Measurements from ENCODE around the gene DNAJC15.

DNAJC15 gene

DNA sequence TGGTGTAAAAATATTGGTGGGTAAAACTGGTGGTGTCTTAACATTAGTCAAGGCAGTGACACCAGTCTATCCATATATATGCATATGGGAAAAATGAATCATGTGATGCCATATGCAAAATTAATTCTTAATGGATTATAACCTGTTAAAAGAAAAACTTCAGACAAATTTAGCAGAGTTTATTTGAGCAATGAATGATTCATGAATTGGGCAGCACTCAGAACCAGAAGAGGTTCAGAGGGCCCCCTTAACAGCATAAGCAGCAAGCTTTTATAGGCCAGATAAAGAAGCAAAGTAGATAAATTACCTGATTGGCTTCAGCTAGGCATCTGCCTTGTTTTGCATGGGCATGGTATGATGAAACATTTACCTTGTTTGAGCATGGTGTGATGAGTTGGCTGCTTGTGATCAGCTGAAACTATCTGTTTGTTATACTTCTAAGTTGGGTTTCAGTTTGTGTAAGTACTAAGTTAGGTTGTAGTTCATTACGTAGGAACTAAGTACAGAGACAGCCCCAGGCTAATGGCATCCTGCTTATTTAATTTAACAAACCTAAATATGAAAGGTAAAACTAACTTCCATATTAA is 66.6 kb downstream of the DNAJC15 start:
- no peak for DNase-seq

DNA sequence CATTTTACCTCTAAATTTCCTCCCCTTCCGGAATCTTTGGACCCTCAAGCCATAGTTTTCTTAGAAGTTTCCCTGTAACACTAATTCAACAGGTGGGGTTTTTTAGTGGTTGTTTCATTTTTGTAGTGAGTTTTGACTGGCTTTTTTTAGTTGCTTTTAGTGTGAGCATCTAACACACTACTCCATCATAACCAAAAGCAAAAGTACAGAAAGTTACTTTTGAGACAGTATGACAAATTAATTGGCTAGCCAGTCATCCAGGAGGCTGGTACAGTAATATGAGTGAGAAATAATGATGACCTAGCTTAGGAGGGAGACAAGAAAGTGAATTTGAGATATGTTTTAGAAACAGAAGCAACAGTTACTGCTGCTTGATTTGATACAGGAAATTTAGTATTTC is 71.5 kb downstream of the DNAJC15 start:
- DNase-seq = no peak

- no peak for DNase-seq
These were observed 72.7 kb downstream of the DNAJC15 start for GRCh38 chr13:43095771-43096719.

DNA sequence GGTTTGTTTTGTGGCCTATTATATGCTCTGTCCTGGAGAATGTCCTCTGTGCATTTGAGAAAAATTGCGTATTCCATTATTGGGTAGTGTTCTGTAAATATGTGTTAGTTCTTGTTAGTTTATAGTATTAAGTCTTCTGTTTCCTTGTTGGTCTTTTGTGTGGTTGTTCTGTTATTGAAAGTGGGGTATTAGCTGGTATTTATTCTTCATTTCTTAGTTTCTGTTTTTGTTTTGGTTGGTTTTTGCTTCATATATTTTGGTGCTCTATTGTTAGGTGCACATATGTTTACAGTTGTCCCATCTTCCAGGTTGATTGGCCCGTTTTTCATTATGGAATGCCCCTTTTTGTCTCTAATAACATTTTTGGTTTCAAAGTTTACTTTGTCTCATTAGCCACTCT is 77.3 kb downstream of the DNAJC15 start:
- DNase-seq = no peak

- DNase-seq = no peak
These were observed 78.9 kb downstream of the DNAJC15 start for GRCh38 chr13:43102304-43102703.

GRCh38 chr13:43107780-43108179 is 84.4 kb downstream of the DNAJC15 start:
- DNase-seq = no peak

DNA sequence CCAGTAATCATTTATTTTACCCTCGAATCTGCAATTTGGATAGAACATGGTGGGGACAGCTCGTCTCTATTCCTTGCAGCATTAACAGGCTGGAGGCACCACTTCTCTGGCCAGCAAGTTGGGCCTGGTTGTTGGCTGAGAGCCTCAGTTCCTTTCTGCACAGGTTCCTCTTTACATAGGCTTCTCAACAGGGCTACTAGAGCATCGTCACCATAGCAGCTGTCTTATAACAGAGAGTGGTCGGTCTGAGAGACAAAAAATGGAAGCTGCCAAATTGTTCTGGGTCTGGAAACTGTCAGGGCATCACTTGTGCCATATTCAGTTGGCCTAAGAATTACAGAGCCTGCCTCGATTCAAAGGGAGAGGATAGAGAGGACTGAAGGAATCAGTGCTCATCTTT is 86.7 kb downstream of the DNAJC15 start:
- no peak for DNase-seq

DNA sequence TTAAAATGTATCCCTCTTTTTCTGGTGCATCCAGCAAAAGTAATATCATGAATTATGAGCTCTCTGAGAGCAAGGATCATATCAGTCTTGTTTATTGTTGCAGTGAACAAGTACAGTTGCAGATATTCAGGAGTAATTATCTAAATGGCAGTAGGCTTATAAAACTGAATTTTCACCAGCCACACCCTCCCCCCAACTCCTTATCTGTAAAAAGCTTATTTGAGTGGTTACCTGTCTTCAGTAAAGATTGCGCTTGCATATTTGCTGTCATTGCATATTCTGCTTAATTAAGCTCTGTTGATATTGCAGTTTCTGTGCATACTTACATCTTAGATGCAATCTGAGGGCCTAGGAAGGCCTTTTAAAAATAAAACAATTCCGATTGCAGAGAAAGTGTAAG is 87.3 kb downstream of the DNAJC15 start:
- DNase-seq = no peak

DNA sequence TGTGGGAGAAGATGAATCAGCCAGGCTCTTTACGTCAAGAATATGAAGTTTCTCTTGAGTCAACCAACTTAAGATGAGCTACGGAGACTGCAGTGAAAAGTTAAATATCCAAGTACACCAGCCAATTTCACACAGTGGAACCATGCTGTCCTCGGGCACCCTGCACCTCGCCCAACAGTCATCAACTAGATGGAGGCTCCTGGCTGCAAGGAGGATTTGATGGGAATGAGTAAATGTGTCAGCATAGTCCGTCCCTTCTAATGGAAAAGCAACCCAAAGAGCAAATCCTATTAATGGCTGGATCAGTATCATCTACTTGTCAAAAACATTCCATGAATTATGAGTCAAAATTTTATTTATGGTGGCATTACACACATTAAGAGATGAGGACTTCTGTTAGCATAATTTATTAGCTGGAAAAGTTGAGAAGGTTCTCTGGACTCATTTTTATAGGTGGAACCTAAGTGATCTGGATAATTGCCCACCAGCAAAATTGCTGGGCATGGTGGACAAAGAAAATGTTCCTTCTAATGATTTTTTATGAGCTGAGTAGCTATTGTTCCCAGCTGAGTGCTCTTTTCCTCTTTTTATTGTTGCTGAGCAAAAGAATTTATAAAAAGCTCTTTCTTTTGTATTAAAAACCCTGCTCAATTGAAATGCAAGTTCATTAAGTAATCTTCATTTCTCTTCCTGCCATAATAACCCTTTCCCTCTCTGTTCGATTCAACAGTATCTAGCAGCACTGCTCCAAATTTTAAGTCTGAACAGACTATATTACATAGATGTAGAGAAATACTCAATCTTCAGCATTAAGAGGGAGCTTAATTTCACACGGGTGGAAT is 88.4 kb downstream of the DNAJC15 start:
- DNase-seq = no peak

- DNase-seq = no peak
These were observed 90.2 kb downstream of the DNAJC15 start for GRCh38 chr13:43113603-43114002.

- no peak for DNase-seq
These were observed 91.1 kb downstream of the DNAJC15 start for GRCh38 chr13:43114504-43114903.

GRCh38 chr13:43115141-43115540 is 91.8 kb downstream of the DNAJC15 start:
- no peak for DNase-seq

DNA sequence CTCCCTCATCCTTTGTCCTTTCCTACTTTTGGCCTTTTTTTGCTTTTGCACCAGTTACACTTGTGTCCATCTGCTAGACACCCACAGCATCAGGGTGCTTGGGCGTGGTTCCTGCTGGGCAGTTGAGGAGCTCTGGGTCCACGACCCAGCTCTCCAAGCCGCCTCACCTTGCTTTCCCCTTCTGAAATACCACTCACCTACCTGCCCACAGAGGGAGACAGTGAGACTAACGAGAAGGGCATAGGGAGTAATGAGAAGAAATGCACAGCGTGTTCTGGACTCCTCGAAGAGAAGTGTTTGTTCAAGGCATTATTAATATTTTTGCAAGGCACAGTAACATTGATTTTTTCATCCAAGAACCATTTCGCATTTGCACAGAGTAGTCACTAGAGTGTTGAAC is 92.9 kb downstream of the DNAJC15 start:
- no peak for DNase-seq

GRCh38 chr13:43118521-43118920 is 95.1 kb downstream of the DNAJC15 start:
- DNase-seq = no peak

GRCh38 chr13:43119206-43119605 is 95.8 kb downstream of the DNAJC15 start:
- no peak for DNase-seq

GRCh38 chr13:43122791-43123190 is 99.4 kb downstream of the DNAJC15 start:
- no peak for DNase-seq

DNA sequence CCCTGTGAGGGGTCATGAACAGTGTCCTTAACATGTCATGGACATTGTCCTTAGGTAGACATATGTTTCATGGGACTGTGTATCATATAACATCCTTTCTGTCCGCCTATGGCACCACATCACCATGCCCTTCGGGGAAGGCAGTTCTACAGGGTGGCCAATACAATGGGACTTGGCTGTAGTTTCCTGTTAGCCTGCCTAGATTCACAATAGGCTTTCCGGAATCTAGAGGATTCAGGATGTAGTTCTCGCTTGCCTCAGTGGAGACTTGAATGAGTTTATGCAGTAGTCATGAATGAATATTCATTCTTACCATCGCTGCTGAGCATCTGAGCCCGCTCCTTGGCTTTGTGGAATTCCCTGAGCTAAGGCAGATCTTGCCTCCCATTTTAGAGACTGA is 100.5 kb downstream of the DNAJC15 start:
- DNase-seq = no peak

- no peak for DNase-seq
These were observed 101.1 kb downstream of the DNAJC15 start for GRCh38 chr13:43124490-43124889.

- no peak for DNase-seq
These were observed 103.0 kb downstream of the DNAJC15 start for GRCh38 chr13:43126420-43126819.

- DNase-seq = no peak
These were observed 103.9 kb downstream of the DNAJC15 start for GRCh38 chr13:43127103-43127798.

- no peak for DNase-seq
These were observed 104.4 kb downstream of the DNAJC15 start for GRCh38 chr13:43127827-43128226.

DNA sequence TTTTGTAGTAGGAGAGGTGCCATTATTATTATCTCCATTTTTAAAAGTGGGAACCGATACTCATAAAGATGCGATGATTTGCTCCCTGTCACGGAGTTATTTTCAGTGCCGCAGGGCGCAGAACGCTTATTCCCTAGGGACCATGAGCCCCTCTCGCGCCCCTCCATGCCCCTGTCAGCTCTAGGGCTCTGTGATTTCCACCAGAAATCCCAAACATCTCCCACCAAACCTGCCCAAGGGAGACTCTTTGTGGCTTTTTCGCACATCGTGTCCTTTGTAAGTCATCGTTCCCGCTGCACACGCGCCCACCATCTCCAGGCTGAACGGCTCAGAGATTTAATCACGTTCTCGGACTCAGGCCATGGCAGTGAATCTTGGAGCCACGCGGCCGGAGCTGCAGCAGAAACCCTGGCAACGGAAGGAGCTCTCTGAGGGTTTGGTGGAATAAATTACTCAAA is 105.1 kb downstream of the DNAJC15 start:
- no peak for DNase-seq

- no peak for DNase-seq
These were observed 105.7 kb downstream of the DNAJC15 start for GRCh38 chr13:43129066-43129465.
